ENCODE results near the gene TAF6. TPM values are rescaled to one million over a fixed set of nuclear protein-coding genes. Genes with fewer than 3 reads are reported as not detected.

The TAF6 gene
- total and polyA plus RNA-seq, 9 of the 15 experiments (the other 6 are each of a cell fraction or from before 2014, with no cell fraction given), result 0.78 to 78.7 (median 21.3) TPM

DNA sequence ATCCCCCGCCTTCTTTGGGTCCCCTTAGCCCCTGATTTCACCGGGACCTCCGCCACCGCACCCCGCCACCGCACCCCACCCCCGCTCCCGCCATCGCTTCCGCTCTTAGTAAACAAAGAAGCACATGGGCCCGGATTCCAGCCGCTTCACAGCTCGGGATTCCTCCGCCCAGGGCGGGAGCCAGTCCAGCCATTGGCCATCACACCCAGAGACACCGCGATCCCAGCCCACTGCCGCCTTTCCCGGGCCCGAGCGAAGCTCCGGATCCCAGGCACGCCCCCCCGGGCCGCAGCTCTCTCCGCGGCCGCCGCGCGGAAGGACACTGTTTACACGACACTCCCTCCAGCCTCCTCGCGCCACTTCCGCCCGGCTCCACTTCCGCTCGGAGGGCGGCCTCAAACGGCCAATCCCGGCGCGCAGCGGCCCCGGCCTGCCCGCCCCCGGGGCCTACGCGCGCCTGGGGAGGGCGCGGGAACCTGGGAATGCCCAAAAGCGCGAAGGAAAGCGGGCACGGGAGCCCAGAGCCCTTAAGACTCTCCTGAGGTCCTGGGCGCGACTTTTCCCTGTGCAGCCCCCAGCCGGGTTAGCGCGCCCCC, 18.6 kb downstream of the TAF6 start (continued):
- TF ChIP-seq HEY1 (CRISPR knock-in tag; IDR thresholded peaks at IDR 0.05; ENCODE audit: borderline replicate concordance), result no peak
- peak; percentile 74 for TF ChIP-seq DIDO1 (tag; IDR thresholded peaks at IDR 0.05; ENCODE audit: low read depth)
- TF ChIP-seq NR2C2 (CRISPR knock-in tag; IDR thresholded peaks at IDR 0.05), result no peak; the same call in 1 of the 2 replicates
- TF ChIP-seq NR2C2 (tag; IDR thresholded peaks at IDR 0.05), result peak; percentile 68; the same call in 1 of the 2 replicates
- TF ChIP-seq XRCC5 (IDR thresholded peaks at IDR 0.05; ENCODE audit: low read depth, low read length), result no peak; the same call in 1 of the 2 replicates
- peak; percentile 16; the same call in 1 of the 2 replicates for TF ChIP-seq KDM2B (CRISPR knock-in tag; IDR thresholded peaks at IDR 0.05)
- TF ChIP-seq ARID1B (IDR thresholded peaks at IDR 0.05), result 0 out of 2 replicates have a peak, but pooled peaks have one; percentile 32
- peak; percentile 97 for TF ChIP-seq RBM25 (IDR thresholded peaks at IDR 0.05; ENCODE audit: low read depth, low read length, severe bottlenecking)
- TF ChIP-seq ARNT (IDR thresholded peaks at IDR 0.05), result 0 out of 4 replicates have a peak, but pooled peaks of 1 of the 2 experiments have one; percentile 42
- TF ChIP-seq, protein P1, sequence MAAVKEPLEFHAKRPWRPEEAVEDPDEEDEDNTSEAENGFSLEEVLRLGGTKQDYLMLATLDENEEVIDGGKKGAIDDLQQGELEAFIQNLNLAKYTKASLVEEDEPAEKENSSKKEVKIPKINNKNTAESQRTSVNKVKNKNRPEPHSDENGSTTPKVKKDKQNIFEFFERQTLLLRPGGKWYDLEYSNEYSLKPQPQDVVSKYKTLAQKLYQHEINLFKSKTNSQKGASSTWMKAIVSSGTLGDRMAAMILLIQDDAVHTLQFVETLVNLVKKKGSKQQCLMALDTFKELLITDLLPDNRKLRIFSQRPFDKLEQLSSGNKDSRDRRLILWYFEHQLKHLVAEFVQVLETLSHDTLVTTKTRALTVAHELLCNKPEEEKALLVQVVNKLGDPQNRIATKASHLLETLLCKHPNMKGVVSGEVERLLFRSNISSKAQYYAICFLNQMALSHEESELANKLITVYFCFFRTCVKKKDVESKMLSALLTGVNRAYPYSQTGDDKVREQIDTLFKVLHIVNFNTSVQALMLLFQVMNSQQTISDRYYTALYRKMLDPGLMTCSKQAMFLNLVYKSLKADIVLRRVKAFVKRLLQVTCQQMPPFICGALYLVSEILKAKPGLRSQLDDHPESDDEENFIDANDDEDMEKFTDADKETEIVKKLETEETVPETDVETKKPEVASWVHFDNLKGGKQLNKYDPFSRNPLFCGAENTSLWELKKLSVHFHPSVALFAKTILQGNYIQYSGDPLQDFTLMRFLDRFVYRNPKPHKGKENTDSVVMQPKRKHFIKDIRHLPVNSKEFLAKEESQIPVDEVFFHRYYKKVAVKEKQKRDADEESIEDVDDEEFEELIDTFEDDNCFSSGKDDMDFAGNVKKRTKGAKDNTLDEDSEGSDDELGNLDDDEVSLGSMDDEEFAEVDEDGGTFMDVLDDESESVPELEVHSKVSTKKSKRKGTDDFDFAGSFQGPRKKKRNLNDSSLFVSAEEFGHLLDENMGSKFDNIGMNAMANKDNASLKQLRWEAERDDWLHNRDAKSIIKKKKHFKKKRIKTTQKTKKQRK (IDR thresholded peaks at IDR 0.05; ENCODE audit: borderline replicate concordance, low read depth, low read length), result peak; percentile 33; the same call in 1 of the 2 replicates
- peak; percentile 98 for TF ChIP-seq EP400 (IDR thresholded peaks at IDR 0.05)
- TF ChIP-seq HMGXB4 (CRISPR knock-in tag; IDR thresholded peaks at IDR 0.05), result peak; percentile 44; the same call in 1 of the 2 replicates
- peak; percentile 27; the same call in 1 of the 2 replicates for TF ChIP-seq USF2 (CRISPR knock-in tag; IDR thresholded peaks at IDR 0.05)
- no peak for TF ChIP-seq XRCC3 (IDR thresholded peaks at IDR 0.05)
- TF ChIP-seq SAFB (IDR thresholded peaks at IDR 0.05; ENCODE audit: borderline replicate concordance, low read depth, low read length), result 0 out of 2 replicates have a peak, but pooled peaks have one; percentile 56
- TF ChIP-seq ELF4 (CRISPR knock-in tag; IDR thresholded peaks at IDR 0.05), result peak; percentile 72
- peak; percentile 87 to 89 for TF ChIP-seq TEAD1 (CRISPR knock-in tag; IDR thresholded peaks at IDR 0.05)
- no peak for TF ChIP-seq ZFP1 (CRISPR knock-in tag; IDR thresholded peaks at IDR 0.05)
- TF ChIP-seq ATF1 (CRISPR knock-in tag; IDR thresholded peaks at IDR 0.05), result no peak
- TF ChIP-seq ATF1 (tag; IDR thresholded peaks at IDR 0.05), result peak; percentile 93
- 0 out of 2 replicates have a peak, but pooled peaks have one; percentile 7 for TF ChIP-seq TAL1 (IDR thresholded peaks at IDR 0.05)
- no peak for TF ChIP-seq SRSF9 (IDR thresholded peaks at IDR 0.05; ENCODE audit: borderline replicate concordance, low read depth, low read length)
- peak; percentile 40 for TF ChIP-seq POU5F1 (IDR thresholded peaks at IDR 0.05; ENCODE audit: borderline replicate concordance, low read depth, low read length, partially characterized antibody)

Data from K562 (cell line).